CD4-positive, alpha-beta T cell treated with Interleukin-17A for 1 hour (primary cell): ENCODE data around the gene L3MBTL4.

Experiments used
- DNase-seq: peaks from one replicate; pipeline ENCODE4 v3.0.0-alpha.2; 2020

Gene L3MBTL4

DNA sequence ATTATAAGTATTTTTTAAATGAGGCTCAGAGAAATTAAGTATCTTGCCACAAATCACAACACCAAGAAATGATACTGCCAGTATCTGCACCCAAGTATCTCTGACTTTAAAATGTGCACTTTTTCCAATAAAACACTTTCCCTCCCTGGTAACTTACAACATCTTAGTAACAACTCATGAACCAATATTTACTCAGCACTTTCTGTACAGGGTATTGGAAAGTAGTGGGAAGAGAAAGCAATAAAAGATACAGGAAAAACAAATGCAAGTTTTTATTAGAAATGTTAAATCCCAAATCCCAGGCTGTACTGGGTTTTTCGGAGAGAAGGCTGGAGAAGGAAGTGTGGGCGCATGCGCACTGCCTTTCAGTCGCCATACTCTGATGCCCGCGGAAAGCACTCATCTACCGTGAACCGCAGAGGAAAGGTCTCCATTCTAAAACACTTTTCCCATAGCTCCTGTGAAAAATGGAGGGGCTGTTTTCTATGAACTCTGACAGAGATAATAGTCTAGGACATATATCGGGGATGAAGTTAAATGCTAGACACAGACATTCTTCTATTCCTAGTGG lies 52.1 kb downstream of the L3MBTL4 start:
- no peak for DNase-seq

- DNase-seq, result no peak
These were observed 57.0 kb downstream of the L3MBTL4 start for GRCh38 chr18:6357668-6358067.

GRCh38 chr18:6355789-6356589 lies 58.7 kb downstream of the L3MBTL4 start:
- DNase-seq, result no peak

GRCh38 chr18:6352275-6352674 lies 62.4 kb downstream of the L3MBTL4 start:
- no peak for DNase-seq

DNA sequence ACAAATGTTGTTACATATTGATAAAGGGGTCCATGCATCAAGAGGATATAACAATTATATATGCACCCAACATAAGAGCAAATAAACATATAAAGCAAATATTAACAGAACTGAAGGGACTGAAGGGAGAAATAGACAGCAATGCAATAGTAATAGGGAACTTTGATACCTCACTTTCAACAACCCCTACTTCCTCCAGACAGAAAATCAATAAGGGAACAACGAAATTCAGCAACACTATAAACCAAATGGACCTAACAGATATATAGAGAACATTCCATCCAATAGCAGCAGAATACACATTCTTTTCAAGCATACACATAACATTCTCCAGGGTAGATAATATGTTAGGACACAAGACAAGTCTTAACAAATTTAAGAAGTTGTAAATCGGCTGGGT lies 71.7 kb downstream of the L3MBTL4 start:
- no peak for DNase-seq

DNA sequence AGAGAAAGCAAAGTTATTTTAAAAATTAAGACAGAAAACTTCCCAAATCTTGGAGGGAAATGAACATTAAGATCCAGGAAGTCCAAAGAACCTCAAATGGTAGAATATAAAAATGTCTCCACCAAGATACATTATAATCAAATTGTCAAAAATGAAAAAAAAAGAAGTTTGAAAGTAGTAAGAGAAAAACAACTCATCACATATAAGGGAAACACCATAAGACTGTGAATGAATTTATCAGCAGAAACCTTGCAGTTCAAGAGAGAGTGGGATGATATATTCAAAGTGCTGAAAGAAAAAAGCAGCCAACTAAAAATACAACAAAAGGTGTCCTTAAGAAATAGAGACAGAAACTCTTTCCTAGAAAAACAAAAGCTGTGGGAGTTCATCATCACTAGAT lies 73.0 kb downstream of the L3MBTL4 start:
- no peak for DNase-seq

DNA sequence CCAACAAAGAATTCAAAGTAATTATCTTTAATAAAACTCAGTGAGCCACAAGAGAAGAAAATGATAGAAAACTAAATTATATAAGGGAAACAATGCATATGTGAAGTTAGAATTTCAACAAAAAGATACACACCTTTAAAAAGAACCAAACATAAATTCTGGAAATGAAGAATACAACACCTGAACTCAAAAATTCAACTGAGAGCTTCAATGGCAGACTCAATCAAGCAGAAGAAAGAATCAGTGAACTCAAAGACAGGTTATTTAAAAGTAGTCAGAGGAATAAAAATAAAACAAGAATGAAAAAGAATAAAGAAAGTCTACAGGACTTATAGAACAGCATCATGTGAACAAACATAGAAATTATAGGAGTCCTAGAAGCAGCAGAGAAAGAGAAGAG lies 73.4 kb downstream of the L3MBTL4 start:
- DNase-seq, result no peak

- no peak for DNase-seq
These were observed 74.6 kb downstream of the L3MBTL4 start for GRCh38 chr18:6340121-6340520.

GRCh38 chr18:6336239-6336638 lies 78.5 kb downstream of the L3MBTL4 start:
- no peak for DNase-seq

GRCh38 chr18:6333981-6334380 lies 80.7 kb downstream of the L3MBTL4 start:
- DNase-seq, result no peak

GRCh38 chr18:6331872-6332271 lies 82.8 kb downstream of the L3MBTL4 start:
- no peak for DNase-seq

DNA sequence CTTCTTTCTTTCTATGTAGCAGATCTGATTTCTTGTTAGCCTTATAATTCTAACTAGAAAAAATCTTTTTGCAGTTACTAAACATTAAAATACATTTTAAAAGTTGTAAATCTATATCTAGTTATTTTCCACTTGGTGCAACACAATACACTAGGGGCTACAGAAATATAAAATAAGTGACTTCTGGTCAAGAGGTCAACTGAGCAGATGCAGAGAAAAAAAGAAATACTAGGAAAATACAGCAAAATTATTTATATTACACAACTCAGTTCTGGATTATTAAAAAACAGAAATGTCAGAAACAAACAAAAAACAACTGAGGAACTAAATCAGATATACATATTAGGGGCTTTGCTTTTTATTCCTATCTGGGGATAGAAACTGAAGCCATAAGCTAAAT lies 83.9 kb downstream of the L3MBTL4 start:
- no peak for DNase-seq

- no peak for DNase-seq
These were observed 86.1 kb downstream of the L3MBTL4 start for GRCh38 chr18:6328621-6329010.

- DNase-seq, result no peak
These were observed 86.7 kb downstream of the L3MBTL4 start for GRCh38 chr18:6327895-6328620.

GRCh38 chr18:6327485-6327884 lies 87.2 kb downstream of the L3MBTL4 start:
- DNase-seq, result no peak

- no peak for DNase-seq
These were observed 88.1 kb downstream of the L3MBTL4 start for GRCh38 chr18:6326566-6326965.

DNA sequence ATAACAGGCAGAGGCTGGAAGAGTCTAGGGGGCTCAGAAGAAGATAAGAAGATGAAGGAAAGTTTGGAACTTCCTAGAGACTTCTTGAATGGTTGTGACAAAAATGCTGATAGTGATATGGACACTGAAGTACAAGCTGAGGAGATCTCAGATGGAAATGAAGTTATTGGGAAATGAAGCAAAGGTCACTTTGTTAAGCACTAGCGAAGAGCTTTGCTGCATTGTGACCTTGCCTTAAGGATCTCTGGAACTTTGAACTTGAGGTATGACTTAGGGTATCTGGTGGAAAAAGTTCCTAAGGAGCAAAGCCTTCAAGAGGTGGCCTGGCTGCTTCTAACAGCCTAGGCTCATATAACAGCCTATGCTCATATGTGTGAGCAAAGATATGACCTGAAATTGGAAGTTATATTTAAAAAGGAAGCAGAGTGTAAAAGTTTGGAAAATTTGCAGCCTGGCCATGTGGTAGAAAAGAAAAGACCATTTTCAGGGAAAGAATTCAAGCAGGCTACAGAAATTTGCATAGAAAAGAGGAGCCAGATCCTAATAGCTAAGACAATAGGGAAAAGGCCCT lies 91.3 kb downstream of the L3MBTL4 start:
- DNase-seq, result no peak

DNA sequence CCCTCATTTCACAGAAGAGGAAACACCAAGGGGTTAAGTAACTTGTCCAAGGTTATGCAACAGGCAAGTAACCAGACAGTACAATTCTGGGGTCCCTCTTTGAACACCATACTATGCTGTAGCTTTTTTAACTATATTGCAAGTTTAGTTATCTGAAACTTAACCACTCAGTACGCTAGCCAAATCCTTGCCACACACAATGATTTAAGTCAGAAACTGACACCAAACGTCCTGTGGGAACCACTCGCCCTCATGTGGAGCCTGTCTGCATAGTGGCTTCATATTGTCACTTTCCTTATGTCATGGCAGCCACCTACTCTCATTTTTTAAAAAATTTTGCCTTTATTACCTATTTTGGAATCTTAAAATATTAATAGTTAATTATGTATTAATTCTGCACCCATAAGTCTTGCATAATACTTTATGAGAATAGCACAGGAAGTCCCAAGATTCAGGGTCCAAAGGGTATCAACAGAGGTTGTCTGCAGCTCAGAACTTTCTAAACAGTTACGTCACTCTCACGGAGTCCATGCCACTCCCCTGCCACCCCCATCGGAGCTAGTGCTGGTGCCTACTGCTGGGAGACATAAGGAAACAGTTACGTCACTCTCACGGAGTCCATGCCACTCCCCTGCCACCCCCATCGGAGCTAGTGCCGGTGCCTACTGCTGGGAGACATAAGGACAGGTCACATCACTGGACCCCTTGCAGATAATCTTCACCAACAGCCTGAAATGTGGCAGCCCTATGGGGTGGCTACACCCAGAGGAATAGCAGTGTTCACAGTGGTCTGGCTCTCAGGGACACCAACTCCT lies 99.0 kb downstream of the L3MBTL4 start:
- DNase-seq, result no peak

GRCh38 chr18:6313415-6313814 lies 101.3 kb downstream of the L3MBTL4 start:
- DNase-seq, result no peak

- no peak for DNase-seq
These were observed 103.1 kb downstream of the L3MBTL4 start for GRCh38 chr18:6311456-6312215.

DNA sequence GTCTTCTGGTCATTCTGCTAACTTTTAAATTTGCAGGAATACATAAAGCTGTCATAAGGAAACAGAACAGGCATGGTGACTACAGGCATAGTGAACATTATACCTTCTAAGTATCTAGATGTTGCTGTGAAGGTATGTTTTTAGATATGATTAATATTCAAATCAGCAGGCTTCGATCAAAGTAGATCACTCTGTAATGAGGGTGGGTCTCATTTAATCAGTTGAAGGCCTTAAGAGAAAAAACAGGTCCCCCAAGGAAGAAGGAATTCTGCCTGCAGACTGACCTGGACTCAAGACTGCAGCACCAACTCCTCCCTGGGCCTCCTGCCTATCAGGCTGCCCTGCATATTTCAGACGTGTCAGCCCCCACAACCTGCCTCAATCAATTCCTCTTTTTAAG lies 104.0 kb downstream of the L3MBTL4 start:
- no peak for DNase-seq

- no peak for DNase-seq
These were observed 116.8 kb downstream of the L3MBTL4 start for GRCh38 chr18:6297875-6298274.
